Stimulated activated CD4-positive, alpha-beta T cell treated with anti-CD3 and anti-CD28 coated beads, TNF-alpha, amount 100 ng/mL, for 48 hours (primary cell): Measurements from ENCODE around the gene SLC25A51.

Source experiments
- DNase-seq, 3 donors: peaks; one replicate each; pipeline ENCODE4 v3.0.0-alpha.2; 2020; ENCODE audit warnings: low read depth in 3 of 3

SLC25A51 gene

DNA sequence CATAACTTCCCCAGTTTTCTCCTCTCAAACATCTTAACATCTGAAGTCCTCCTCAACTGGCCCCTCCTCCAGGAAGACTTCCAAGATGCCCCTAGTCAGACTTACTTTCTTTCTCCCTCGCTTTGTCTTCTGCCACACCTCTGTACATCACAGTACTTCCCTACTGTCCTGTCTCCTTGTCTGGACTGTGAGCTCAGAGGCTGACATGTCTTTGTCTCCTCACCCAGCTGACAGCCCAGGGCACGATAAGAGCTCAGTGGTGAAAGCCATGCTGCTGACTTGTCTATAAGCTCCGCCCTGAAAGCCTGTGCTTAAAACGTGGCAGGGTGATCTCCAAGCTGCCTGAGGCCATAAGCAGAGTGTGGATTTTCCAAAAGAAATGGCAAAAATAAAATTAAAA lies 33.0 kb upstream of the SLC25A51 start:
- no peak for DNase-seq

DNA sequence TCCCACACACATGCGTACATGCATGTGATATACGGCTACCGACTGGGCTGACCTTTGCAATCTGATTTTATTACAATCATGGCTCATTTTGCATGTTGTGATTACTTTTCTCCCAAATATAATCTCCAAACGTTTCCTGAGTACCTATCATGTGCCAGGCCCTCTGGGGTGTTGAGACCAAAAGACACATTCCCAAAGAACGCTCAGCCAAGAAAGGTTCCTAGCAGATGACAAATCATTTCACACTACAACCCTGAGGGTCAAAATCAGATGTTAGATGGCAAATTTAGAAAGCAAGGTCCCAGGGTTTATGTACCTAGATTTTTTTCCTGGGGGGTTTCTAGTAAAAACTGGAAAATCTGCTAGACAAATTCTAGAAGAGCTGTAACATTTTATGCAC lies 32.4 kb upstream of the SLC25A51 start:
- no peak for DNase-seq

DNA sequence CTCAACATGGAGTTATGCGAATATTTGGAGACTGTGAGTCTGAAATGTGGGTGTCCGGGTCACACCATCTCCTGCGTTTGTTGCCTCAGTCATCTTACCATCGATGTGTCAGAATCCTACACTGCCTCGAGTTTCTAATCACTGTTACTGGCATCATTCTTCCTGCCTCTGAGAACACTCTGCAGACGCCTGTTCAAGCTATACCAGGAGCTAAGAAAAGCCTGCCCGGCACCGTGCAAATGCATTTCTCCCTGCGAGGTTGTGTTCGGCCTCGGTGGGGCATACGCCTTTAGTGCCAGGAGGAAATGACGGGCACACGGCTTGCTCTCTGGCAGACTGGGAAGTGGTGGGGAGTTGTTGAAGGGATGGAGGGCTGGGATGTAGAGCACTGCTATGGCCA lies 31.2 kb upstream of the SLC25A51 start:
- no peak for DNase-seq

DNA sequence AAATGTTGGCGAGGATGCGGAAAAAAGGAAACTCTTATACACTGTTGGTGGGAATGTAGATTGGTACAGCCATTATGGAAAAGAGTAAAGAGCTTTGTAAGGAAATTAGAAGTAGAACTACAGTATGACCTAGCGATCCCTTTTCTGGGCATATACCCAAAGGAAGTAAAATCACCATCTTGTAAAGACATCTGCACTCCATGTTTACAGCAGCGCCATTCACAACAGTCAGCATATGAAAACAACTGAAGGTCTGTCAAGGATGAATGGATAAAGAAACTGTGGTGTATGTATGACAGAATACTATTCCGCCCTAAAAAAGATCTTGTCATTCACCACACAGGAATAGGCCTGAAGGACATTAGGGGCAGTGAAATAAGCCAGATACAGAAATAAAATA lies 27.7 kb upstream of the SLC25A51 start:
- no peak for DNase-seq

DNA sequence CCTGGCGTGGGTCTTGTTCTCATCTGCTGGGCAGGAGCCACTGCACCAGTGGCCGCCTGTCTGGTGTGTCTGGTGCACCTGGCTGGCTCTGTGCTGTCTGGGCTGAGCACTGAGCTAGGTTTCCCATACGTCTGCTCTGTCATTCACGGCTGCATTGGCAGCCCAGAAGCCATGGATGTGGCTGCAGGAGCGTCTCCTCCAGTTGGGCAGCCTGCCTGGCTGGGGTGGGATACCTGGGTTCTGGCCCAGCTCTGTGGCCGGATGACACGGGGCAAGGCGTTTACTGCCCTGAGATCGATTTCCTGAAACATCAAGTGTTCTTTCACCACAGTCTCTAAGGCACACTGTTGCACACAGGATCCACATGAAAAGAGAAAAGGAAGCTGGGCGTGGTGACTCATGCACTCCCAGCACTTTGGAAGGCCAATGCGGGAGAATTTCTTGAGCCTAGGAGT lies 25.5 kb upstream of the SLC25A51 start:
- DNase-seq = no peak

DNA sequence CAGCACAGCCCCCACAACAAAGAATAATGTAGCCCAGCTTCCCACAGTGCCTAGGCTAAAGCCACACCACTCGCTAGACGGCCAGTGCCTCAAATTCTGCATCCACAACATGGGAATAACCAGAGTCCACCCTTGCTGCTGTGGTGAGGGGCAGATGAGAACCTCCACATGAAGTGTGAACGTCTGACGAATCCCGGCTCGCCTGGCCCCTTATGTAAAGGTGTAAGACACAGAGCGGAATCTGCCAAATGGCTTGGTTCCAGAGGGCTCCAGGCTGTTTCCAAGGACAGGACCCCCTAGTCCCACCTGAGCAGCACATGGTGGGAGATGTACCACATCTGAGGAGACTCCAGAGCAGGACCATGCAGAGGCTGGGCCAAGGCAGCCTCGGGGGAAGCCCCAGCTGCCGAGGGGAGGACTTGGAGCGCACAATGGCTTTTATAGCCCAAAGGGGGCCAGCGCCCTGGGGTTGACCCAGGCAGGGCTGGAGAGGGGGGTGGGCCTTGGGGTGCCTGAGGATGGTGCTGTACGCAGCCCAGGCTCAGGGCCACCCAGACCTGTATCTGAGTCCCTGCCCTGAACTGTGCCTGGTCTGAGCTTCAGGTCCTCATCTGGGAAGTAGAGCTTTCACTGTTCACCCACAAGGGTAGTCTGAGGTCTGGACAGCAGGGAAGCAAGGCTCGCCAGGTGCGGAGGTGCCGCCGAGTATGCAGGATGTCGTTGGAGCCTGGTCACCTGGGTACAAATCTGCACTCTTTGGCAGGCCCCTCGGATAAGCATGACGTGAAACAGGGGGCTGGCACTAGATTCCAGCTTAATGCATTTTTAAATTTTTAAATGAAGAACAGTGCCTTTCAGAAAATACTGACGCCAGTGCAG lies 24.9 kb upstream of the SLC25A51 start:
- no peak for DNase-seq

DNA sequence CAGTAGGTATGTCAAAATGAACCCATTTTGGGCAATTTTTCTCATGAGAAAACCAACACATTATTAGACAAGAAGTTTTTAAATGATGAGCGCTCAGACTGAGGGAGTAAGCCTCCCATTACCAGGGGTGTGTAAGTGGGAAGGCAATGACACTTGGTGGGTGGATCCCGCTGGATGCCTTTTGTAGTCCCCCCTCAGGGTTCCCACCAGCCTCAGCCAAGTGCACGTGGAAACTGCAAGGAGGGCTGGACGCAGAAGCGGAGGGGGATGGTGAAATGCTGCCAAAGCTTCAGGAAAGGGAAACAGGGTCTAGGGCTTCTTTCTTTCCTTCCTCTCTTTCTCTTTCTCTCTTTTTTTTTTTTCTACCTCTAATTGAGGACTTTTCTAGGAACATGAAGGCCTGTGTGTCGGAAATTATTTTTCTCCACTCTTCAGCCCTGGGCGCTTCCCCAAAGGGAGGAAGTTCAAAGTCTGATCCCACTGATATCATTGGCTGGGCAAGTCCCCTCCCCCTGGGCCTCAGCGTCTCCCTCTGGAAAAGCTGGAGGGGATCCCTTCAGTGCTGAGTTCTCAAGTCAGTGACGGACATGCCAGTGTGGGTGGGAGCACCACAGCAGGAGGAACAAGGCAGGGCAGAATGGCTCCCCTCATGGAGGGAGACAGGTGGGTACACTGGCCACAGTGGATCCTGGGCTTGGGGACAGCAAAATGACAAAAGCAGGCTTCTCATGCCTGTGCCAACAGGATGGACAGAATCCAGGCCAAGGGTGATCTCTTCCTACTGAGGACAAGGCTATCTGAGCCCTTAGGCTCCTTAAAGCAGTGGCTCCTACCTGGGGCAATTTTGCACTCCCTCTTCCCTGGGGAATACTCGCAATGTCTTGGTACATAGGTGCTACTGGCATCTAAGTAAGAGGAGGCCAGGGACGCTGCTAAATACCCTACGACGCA lies 23.9 kb upstream of the SLC25A51 start:
- no peak for DNase-seq

DNA sequence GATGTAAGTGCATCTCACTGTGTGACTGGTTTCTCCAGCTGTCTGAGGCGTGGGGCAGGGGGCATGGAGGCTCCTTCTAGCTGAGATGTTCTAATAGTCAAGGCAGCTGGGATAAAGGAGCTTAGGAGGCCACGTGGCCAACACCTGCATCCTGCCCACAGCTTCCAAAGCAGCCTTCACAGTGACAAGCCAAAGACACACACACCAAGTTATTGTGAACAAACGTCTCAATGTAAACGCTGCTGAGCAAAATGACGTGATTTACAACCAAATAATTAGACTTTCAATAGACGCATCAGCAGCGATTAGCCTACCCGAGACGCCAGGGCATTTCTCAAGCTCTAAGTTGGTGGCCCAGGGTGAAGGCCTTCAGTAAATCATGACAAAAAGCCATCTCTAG lies 23.2 kb upstream of the SLC25A51 start:
- DNase-seq = no peak

DNA sequence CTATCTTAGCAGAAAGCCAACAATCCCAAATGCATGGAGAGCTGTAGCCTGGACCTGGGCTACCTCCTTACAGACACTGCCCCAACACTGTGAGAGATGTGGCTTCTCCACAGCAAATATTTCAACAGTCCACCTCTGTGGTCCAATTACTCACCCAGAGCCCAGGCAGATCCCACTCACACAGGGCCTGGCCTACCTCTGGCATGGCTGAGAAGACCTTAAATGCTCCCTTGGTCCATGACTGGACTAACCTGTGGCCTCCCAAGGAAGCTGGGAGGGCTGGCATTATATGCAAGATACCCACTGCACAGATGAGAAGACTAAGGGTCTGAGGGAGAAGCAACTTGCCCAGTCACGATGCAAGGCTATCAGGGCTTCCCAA lies 22.8 kb upstream of the SLC25A51 start:
- DNase-seq = no peak

DNA sequence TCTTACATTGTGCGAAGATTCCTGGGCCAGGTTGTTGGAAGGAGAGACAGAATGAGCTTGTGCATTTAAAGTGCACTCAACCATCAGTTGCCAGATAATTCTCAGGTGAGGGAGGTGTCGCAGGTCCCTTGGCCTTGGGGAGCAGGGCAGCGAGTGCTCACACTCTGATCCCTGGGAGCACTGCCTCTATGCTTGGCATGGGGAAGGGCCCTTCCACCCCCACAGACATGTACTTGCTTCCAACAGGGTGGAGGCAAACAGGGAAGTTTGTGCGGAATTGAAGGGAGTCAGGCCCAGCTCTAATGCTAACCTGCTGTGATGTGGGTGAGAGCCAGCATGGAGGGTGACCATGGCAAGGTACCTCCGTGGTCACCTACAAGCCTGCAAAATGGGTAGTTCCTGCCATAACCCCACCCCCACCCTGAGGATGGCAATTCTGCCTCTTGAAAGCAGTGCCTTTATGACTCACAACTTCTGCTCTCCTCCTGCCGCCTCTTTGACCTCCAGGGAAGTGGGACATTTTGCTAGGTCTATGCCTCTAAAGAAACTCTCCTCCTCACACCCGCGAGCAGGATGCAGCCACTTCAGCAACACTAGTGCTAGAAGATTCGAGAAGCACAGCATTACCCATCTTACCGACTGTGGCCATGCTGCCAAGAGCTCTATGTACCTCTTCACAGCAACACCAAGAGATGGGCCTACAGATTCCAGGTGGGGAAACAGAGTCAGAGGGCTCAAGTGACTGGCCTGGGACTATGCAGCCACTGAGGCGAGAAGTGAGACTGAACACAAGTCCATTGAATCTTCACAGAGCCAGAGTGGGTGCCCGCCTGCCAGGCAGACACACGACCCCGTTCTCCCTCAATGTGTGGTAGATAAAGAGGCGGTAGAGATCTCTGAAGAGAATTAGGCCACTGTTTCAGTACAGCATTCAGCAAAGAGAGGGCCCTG lies 22.1 kb upstream of the SLC25A51 start:
- DNase-seq = no peak

DNA sequence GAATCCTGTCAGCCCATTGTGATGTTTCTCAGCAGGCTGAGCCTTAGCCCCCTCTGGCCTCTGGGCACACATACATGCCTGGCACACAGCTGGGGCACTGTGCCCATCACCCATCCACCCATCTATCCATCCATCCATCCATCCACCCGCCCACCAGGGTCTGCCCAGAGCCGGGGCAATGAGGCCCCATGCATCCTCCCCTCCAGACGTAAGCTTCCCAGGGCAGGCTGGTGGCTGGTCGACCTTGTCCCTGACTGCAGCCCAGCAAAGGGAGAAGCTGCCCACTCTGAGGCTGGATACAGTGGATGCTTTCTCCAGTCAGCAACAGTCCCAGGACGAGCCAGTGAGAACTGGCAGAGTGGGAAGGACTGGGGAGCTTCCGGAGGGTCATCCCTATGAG lies 21.1 kb upstream of the SLC25A51 start:
- DNase-seq = no peak

DNA sequence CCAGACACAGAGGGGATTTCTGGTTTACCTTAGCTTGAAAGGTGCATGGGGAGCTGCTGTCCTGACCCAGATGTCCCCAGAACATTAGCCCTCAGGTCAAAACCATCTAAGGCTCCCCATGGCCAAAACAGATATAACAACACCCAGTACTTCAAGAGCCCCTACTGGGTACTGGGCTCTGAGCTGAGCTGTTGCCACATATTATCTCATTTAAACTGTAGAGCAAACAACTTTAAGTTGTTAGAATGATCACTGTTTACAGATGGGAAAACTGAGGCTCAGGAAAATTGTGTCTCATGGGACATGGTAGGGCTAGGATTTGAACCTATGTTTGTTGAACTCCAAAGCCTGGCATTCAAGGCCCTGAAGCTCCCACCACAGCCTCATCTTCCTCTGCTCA lies 20.6 kb upstream of the SLC25A51 start:
- DNase-seq = no peak

DNA sequence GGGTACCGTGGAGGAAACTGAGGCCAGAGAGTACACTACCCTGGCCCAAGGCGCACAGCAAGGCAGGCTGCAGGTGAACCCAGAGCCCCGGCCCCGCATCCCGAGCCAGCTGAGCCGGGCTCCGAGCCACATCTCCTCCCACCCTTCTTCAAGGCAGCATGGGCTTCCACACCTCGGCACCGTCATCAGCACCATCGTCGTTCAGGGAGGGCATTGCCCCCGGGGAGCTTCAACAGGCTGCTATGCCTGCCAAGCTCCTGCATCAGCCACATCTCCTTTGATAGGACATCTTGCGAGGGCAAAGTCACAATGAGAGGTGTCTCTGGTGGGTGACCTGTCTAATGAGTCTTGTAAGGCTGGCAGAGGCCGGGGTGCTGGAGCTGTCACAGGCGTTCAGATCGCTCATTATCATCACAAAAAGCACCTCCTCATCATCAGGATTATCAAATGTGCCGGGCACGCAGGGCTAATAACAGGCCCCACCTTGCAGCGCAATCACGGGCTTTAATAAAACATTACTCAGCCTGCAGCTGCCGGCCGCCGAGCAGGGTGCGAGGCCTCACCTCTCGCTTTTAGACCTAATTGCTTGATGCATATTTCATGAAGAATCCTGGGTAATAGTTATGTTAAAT lies 20.0 kb upstream of the SLC25A51 start:
- no peak for DNase-seq

DNA sequence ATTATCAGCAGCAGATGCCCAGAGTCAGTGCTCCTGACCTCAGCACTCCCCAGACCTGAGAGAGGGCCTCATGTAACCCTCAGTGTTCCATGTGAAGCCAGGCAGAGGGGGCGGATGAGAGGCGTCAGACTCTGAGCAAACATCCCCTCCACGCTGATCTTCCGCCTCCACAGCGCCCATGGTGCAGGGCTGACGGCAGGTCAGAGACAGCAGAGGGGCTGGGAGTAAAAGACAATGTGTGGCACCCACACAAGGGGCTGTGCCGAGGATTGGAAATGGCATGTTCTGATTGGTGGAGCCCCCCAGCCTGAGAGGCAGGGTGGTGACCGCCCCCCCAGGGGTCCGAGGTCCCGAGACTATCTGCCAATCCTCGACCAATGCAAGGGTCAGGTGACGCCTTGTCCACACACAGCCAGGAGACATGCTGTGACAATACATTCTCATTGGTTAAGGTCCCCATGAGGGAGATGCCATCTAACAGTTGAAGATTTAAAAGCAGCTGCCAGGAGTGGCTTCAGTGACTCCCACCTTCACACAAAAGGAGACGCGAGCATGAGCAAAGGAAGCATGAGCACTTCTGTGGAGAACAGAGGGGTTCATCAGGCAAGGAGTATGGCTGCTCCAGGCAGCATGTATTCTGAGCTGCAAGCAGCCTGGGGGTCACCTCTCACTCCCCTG lies 19.3 kb upstream of the SLC25A51 start:
- no peak for DNase-seq

DNA sequence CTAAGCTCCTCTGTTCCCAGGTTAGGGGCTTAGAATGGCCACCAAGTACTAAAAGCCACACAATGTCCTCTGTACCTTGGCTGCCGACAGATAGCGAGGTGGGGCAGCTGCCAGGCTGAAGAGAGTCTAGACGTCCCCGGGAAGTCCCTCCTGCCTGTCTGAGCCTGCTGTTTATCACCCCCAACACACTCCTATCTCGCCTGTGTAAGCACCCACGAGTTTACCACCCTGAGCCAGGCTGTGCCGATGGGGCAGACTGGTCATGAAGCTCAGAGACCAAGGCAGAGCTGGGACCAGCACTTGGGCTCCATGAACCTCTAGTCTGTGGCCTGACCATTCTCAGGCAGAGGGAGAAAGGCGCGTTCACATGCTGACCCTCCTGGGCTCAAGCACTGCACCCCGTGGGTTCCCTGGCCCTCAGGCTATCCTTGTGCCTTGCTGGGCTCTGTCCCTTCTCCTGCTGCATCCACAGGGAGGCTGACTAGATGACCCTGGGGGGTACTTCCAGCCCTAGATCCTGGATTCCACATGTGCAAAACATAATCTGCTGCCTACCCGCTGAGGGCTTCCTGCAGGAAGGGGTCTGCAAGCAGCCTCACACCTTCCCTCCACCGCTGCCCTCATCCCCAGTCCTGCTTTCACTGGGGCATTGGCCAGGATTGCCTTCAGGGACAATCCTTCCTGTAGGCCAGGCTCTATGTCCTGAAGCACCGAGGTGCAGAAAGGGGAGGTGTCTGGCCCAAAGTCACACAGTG lies 18.6 kb upstream of the SLC25A51 start:
- no peak for DNase-seq

DNA sequence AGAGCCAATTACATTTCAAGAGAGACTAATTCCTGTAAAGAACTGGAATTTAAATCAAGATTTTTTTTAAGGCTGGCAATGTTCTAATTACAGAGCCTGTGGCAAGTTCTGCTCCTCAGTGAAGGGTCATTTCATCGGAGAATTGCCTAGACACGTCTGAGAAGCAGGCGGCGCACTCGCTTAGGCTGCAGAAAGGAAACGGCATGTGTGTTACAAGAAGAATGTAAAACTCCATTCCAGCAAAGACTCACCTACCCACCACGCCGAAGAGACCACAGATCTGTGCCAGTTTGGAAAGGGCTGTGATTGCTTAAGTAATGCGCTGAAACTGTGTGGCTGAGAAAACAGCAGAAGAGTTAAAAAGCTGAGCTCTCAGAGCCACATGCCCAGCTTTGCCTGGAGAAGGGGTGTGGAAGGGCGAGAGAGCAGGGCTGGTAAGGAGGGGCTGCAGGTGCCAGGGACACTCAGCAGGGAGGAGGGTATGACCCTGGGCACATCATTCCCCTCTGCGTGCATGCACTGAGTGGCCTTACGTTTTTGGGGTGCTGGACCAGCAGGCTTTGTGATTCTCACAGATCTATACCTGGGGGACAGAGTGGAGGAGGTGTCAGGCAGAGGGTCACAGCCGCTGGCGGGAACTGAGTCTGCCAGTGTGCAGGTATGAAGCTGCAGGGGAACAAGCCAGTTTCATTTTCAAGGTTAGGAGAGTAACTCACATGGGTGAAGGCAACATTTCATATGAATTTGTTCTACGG lies 17.8 kb upstream of the SLC25A51 start:
- DNase-seq = no peak

DNA sequence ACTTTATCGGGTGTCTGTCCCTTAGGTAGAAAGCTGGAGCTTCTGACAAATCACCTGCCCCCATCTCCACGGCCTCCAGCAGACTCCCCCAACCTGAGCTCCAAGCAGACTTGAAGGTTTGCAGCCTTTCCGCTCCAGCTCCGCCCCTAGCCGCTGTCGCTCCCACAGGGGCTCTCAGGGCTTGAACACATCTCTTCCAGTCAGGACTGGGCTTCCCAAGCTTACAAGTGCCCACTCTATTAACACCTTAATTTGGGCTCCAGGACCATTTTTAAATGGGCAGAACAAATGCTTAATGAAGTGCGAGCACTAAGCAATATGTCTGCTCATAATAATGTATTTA lies 17.2 kb upstream of the SLC25A51 start:
- DNase-seq = no peak

DNA sequence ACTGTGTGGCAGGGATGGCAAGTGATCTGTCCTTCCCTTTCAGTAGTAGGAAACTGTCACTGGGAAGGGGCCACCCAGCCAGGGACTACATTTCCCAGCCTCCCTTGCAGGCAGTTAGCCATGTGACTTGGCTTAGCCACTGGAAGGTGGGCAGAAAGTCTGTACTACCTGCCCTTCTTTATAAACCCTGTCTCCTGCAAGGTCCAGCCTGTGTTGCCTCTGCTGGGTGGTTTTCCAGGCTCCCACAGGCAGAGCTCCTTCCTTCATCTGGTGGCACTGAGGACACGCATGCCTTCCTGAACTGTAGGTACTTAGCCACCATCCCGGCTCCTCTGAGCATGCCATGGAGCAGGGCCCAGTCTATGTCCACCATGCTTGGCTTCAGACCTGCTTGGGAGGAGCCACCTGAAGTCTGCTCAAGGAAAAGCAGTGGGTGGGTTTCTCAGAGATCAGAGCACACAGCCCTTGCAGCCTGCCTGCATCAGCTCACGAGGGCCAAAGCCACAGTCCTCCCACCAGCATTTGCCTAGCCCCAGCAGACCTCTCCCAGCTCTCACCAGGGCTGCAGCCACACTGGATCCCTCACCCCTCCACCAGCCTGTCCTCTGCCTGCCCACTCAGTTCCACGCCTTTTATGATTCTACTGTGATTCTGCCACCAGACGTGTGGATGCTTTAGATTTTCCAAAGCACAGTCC lies 16.7 kb upstream of the SLC25A51 start:
- no peak for DNase-seq

DNA sequence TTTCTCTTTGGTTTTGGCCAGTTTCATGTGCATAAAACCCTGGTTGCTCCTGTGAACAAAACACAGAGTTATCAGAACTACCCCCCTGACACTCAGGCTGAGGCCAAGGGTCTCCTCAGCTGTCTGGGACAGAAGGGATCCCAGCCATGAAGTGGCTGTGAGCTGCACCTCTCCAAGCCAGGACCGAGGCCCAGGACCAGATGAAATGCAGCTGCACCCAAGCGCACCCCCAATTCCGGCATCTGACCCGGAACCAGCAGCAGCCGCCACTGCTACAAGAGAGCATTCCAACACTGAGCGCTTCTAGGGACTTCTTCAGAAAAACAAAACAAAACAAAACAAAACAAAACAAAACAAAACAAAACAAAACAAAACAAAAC lies 16.0 kb upstream of the SLC25A51 start:
- DNase-seq = no peak
